Stimulated activated naive B cell treated with anti-CD40 and anti-IgM and Interleukin-4, amounts not matched to agents 10 μg/mL and 1 μg/mL and 100 μg/mL, for 72 hours (primary cell): Measurements from ENCODE around the gene KIAA1755.
A peak's percentile ranks its signal among the peaks of the same experiment; 100 is the strongest.

Experiments used
- ATAC-seq, 2 donors: fragments of 150-1000 bp; cut with Tn5 transposase; replicated peaks; 2 replicates each; pipeline ENCODE4 v1.10.0; 2021; ENCODE audit warnings: moderate library complexity in 1 of 2
- DNase-seq: peaks from one replicate; pipeline ENCODE4 v3.0.0; 2021
- H3K27ac Mint-ChIP-seq: one replicate; pipeline ENCODE4 v1.8.0; 2022; ENCODE audit warnings: mild to moderate bottlenecking, mixed read lengths
- H3K27me3 Mint-ChIP-seq, 2 donors: one replicate each; pipeline ENCODE4 v1.8.0; 2022; ENCODE audit warnings: mixed read lengths in 2 of 2
- H3K36me3 Mint-ChIP-seq, 2 donors: one replicate each; pipeline ENCODE4 v1.8.0; 2022; ENCODE audit warnings: mixed read lengths in 2 of 2, mild to moderate bottlenecking in 1 of 2
- H3K4me1 Mint-ChIP-seq, 2 donors: one replicate each; pipeline ENCODE4 v1.8.0; 2022; ENCODE audit warnings: mixed read lengths in 2 of 2, mild to moderate bottlenecking in 1 of 2
- H3K4me3 Mint-ChIP-seq, 2 donors: one replicate each; pipeline ENCODE4 v1.8.0; 2022; ENCODE audit warnings: mild to moderate bottlenecking in 2 of 2, mixed read lengths in 2 of 2, moderate library complexity in 1 of 2
- H3K9me3 Mint-ChIP-seq, 2 donors: one replicate each; pipeline ENCODE4 v1.8.0; 2022; ENCODE audit warnings: mixed read lengths in 2 of 2, mild to moderate bottlenecking in 1 of 2

KIAA1755 gene

DNA sequence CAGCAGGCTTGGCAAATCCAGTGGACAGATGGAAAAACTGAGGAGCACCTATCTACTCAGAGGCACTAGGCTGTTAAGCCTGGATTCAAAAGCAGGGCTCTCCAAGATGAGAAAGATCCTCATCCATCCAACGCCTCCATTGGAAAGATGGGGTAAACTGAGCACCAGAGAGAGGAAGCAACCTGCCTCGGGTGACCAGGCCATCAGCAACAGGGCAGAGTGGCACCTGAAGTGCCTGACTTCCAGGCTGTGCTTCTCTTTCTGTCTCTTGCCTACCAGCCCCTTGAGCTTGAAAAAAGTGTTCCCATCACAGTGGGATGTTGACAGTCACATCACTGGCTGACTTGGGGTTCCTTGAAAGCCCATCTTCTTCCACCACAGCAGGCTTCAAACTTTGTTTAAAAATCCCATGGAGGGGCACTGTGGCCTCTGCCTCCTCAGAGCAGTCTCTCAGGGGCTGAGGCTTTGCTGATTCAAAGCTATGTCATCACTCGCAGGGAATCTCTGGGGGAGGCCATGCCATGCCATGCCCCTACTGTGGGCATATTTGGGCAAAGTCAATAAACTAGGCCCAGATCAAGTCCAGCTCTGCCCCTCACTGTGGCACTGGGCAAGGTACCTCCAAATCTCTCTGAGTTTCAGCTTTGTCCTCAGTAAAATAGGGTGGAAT is 50.7 kb downstream of the KIAA1755 start:
- no peak overlapping the region for H3K27ac Mint-ChIP-seq
- H3K9me3 Mint-ChIP-seq, result peaks cover 0 to 1% of the 10 kb centered on the region in 2 donors
- ATAC-seq (no peak), DNase-seq (no peak)
- H3K4me1 Mint-ChIP-seq, result peaks cover 0 to 21% of the 10 kb centered on the region in 2 donors
- H3K27me3 Mint-ChIP-seq, result peaks cover 19 to 34% of the 10 kb centered on the region in 2 donors
- no peak overlapping the region for H3K4me3 Mint-ChIP-seq
- no peaks in the 10 kb centered on the region for H3K36me3 Mint-ChIP-seq

DNA sequence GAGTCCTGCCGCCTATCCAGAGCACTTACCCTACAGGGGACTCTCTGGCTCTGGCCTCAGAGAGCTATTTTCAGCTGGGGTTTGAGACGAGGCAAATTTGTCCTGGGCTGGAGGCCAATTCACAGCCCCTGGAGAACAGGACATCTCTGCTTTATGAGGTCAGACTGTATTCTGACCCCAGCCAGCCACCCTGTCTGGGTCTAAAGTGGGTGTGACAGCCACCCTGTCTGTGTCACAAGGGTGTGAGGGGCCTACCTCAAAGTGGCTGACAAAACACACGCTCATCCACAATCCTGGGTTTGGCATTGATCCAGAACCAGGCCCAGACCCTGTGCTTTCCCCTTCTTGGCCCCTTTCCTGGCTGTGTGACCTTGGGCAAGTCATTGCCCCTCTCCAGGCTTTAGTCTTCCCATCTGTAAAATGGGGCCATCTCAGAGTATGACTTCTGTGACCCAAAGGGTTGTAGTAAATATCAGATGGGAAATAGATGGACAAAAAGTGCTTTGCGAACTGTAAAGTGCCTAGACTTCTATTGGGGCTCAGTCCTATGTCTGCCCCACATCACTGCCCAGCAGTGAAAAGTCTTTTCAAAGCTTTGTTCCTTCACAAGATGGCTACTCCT is 51.4 kb downstream of the KIAA1755 start:
- peaks cover 12 to 28% of the 10 kb centered on the region in 2 donors for H3K27me3 Mint-ChIP-seq
- peaks cover 0 to 22% of the 10 kb centered on the region in 2 donors for H3K4me1 Mint-ChIP-seq
- no peak overlapping the region for H3K4me3 Mint-ChIP-seq
- no peak for ATAC-seq
- no peak for DNase-seq
- no peak overlapping the region for H3K27ac Mint-ChIP-seq
- H3K36me3 Mint-ChIP-seq, result no peaks in the 10 kb centered on the region
- H3K9me3 Mint-ChIP-seq, result peaks cover 0 to 1% of the 10 kb centered on the region in 2 donors

GRCh38 chr20:38208523-38208922 is 52.0 kb downstream of the KIAA1755 start:
- Mint-ChIP-seq H3K4me3 (no peak overlapping the region), H3K27me3 (peaks cover 8 to 27% of the 10 kb centered on the region in 2 donors), H3K4me1 (peaks cover 0 to 27% of the 10 kb centered on the region in 2 donors), H3K27ac (no peak overlapping the region), H3K9me3 (peaks cover 0 to 1% of the 10 kb centered on the region in 2 donors), H3K36me3 (no peaks in the 10 kb centered on the region)
- DNase-seq, result no peak
- no peak for ATAC-seq

- Mint-ChIP-seq H3K27ac (no peak overlapping the region), H3K4me1 (peaks cover 0 to 27% of the 10 kb centered on the region in 2 donors), H3K9me3 (peaks cover 0 to 1% of the 10 kb centered on the region in 2 donors), H3K36me3 (no peaks in the 10 kb centered on the region), H3K4me3 (no peak overlapping the region), H3K27me3 (peaks cover 7 to 29% of the 10 kb centered on the region in 2 donors)
- DNase-seq, result no peak
- no peak for ATAC-seq
These were observed 52.4 kb downstream of the KIAA1755 start for GRCh38 chr20:38208088-38208487.

- peaks cover 0 to 27% of the 10 kb centered on the region in 2 donors for H3K4me1 Mint-ChIP-seq
- DNase-seq (no peak), ATAC-seq (no peak)
- H3K27me3 Mint-ChIP-seq, result peaks cover 7 to 33% of the 10 kb centered on the region in 2 donors
- no peaks in the 10 kb centered on the region for H3K36me3 Mint-ChIP-seq
- H3K9me3 Mint-ChIP-seq, result peaks cover 0 to 1% of the 10 kb centered on the region in 2 donors
- no peak overlapping the region for H3K27ac Mint-ChIP-seq
- no peak overlapping the region for H3K4me3 Mint-ChIP-seq
These were observed 52.9 kb downstream of the KIAA1755 start for GRCh38 chr20:38207621-38208020.

- H3K27me3 Mint-ChIP-seq, result peaks cover 7 to 42% of the 10 kb centered on the region in 2 donors
- H3K9me3 Mint-ChIP-seq, result peaks cover 0 to 1% of the 10 kb centered on the region in 2 donors
- ATAC-seq (no peak), DNase-seq (no peak)
- H3K36me3 Mint-ChIP-seq, result no peaks in the 10 kb centered on the region
- no peak overlapping the region for H3K4me3 Mint-ChIP-seq
- H3K27ac Mint-ChIP-seq, result no peak overlapping the region
- peaks cover 0 to 14% of the 10 kb centered on the region in 2 donors for H3K4me1 Mint-ChIP-seq
These were observed 55.5 kb downstream of the KIAA1755 start for GRCh38 chr20:38205001-38205400.

GRCh38 chr20:38203981-38204357 is 56.6 kb downstream of the KIAA1755 start:
- no peak overlapping the region for H3K4me3 Mint-ChIP-seq
- H3K9me3 Mint-ChIP-seq, result peaks cover 0 to 1% of the 10 kb centered on the region in 2 donors
- H3K27me3 Mint-ChIP-seq, result peaks cover 7 to 43% of the 10 kb centered on the region in 2 donors
- DNase-seq, result no peak
- H3K27ac Mint-ChIP-seq, result no peak overlapping the region
- H3K36me3 Mint-ChIP-seq, result no peaks in the 10 kb centered on the region
- peak in 1 of 2 donors; percentile 20 for ATAC-seq
- peaks cover 0 to 14% of the 10 kb centered on the region in 2 donors for H3K4me1 Mint-ChIP-seq

DNA sequence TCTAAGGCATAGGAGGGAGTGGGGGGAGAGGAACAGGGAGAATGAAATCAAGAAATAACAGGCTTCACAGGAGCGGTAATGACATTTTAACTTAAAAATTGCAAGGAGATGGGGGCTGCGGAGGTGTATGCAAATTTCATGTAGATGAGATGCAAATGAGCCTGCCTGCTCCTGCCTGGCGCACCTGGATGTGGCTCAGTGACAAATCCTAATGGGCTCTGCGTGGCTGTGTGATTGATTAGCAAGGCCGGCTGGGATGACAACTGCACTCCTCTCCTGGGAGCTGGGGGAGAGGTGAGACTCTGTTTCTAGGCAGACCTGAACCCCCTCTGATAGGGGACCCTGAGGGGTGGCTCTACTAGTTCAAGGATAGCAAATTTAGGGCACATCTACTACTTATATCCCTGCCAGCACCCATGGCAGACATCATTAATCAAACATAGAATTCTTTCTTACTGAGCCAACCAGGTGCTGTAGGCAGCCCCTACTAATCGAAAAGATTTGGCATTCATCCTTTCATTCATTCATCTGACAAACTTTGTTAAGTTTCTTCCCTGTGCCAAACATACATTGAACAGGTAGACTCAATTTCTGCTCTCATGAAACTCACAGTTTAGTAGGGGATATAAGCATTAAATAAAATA is 57.1 kb downstream of the KIAA1755 start:
- no peaks in the 10 kb centered on the region for H3K36me3 Mint-ChIP-seq
- ATAC-seq (no peak), DNase-seq (no peak)
- H3K27me3 Mint-ChIP-seq, result peaks cover 3 to 42% of the 10 kb centered on the region in 2 donors
- peaks cover 0 to 1% of the 10 kb centered on the region in 2 donors for H3K9me3 Mint-ChIP-seq
- H3K4me1 Mint-ChIP-seq, result peaks cover 0 to 17% of the 10 kb centered on the region in 2 donors
- no peak overlapping the region for H3K27ac Mint-ChIP-seq
- H3K4me3 Mint-ChIP-seq, result no peak overlapping the region

GRCh38 chr20:38202982-38203293 is 57.6 kb downstream of the KIAA1755 start:
- no peak for DNase-seq
- Mint-ChIP-seq H3K36me3 (no peaks in the 10 kb centered on the region), H3K4me3 (no peak overlapping the region), H3K27me3 (peaks cover 0 to 44% of the 10 kb centered on the region in 2 donors), H3K27ac (no peak overlapping the region), H3K9me3 (peaks cover 0 to 1% of the 10 kb centered on the region in 2 donors), H3K4me1 (peaks cover 0 to 22% of the 10 kb centered on the region in 2 donors)
- ATAC-seq, result no peak

GRCh38 chr20:38202153-38202981 is 58.2 kb downstream of the KIAA1755 start:
- Mint-ChIP-seq H3K4me3 (no peak overlapping the region), H3K27me3 (peaks cover 1 to 44% of the 10 kb centered on the region in 2 donors), H3K36me3 (peaks cover 0 to under 1% of the 10 kb centered on the region in 2 donors), H3K4me1 (peaks cover 1 to 27% of the 10 kb centered on the region in 2 donors), H3K27ac (peak overlapping the region; percentile 15), H3K9me3 (peaks cover 0 to 1% of the 10 kb centered on the region in 2 donors)
- ATAC-seq, result no peak
- DNase-seq, result no peak

GRCh38 chr20:38201356-38201755 is 59.2 kb downstream of the KIAA1755 start:
- ATAC-seq (no peak), DNase-seq (no peak)
- Mint-ChIP-seq H3K4me3 (no peak overlapping the region), H3K27me3 (peaks cover 5 to 38% of the 10 kb centered on the region in 2 donors), H3K27ac (no peak overlapping the region), H3K4me1 (peaks cover 10 to 30% of the 10 kb centered on the region in 2 donors), H3K9me3 (peaks cover 0 to 3% of the 10 kb centered on the region in 2 donors), H3K36me3 (peaks cover 0 to 4% of the 10 kb centered on the region in 2 donors)

DNA sequence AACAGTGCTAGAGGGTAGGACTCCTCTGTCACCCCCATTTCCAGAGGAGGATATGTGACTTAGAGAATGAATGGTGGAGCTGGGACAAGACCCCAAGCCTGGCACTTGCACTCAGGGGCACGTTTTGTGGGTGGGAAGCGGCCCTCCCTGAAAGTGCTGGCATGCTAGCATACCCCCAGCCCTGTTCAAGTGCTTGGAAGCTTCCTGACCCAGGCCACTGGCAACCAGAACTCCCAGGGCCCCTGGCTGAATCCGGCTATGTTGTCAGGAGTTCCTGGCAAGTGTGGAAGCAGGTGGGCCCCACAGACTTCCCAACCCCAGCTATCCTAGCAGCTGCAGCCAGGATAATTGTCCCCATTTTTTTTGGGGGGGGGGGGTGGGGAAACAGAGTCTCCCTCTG is 59.9 kb downstream of the KIAA1755 start:
- Mint-ChIP-seq H3K4me1 (peaks cover 15 to 36% of the 10 kb centered on the region in 2 donors), H3K36me3 (peaks cover 0 to 4% of the 10 kb centered on the region in 2 donors), H3K27ac (no peak overlapping the region), H3K9me3 (peaks cover 0 to 3% of the 10 kb centered on the region in 2 donors), H3K4me3 (no peak overlapping the region), H3K27me3 (peaks cover 5 to 37% of the 10 kb centered on the region in 2 donors)
- ATAC-seq (no peak), DNase-seq (no peak)

- Mint-ChIP-seq H3K4me3 (no peak overlapping the region), H3K27ac (no peak overlapping the region), H3K9me3 (peaks cover 0 to 4% of the 10 kb centered on the region in 2 donors), H3K36me3 (peaks cover 0 to 4% of the 10 kb centered on the region in 2 donors), H3K4me1 (peaks cover 22 to 45% of the 10 kb centered on the region in 2 donors), H3K27me3 (peaks cover 12 to 46% of the 10 kb centered on the region in 2 donors)
- DNase-seq, result no peak
- ATAC-seq, result no peak
These were observed 60.8 kb downstream of the KIAA1755 start for GRCh38 chr20:38199501-38200390.
